Sigmoid colon (tissue), 3 donors: Measurements from ENCODE around the gene PACRG.

Experiments used
- CTCF ChIP-seq, 4 experiments: fragments of 450-650 bp in 3 of 4; fragments of 200-600 bp in 1 of 4; IDR thresholded peaks; one replicate each; pipeline ENCODE4 v1.5.1; 2016 to 2019; ENCODE audit warnings: antibody characterized with exemption in 4 of 4, mild to moderate bottlenecking in 3 of 4, moderate library complexity in 2 of 4
- POLR2A ChIP-seq, 2 donors: fragments of 450-650 bp; IDR thresholded peaks; one replicate each; pipeline ENCODE4 v1.6.1; 2016; ENCODE audit warnings: antibody characterized with exemption in 2 of 2, mild to moderate bottlenecking in 2 of 2, moderate library complexity in 2 of 2

DNA sequence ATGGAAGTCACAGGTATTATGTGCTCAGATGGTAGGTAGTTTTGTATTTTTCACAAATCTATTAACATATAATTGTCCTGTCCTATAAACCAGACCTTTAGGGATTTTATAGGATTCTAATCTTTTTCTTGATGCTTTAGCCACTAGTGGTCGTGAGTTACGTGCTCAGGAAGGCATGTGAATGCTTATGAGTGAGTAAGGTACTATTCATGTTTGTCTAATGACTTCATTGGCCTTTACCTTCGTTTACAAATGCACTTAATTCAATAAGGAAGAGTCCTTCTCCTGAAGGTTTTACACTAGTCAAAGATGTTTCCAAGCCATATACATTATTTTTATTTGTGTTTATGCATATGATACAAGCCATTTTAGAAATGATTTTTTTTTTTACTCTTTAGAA lies 23.0 kb downstream of the PACRG start:
- TF ChIP-seq CTCF (IDR thresholded peaks at IDR 0.05) (no peak), POLR2A (IDR thresholded peaks at IDR 0.05) (no peak)
